ENCODE measurements around the gene KAT6B.

GRCh38 chr10:75034131-75034512, 207.7 kb downstream of the KAT6B start:
- TF ChIP-seq POLR2A (IDR thresholded peaks at IDR 0.05) (no peak), CTCF (IDR thresholded peaks at IDR 0.05) (no peak)

Data from stomach (tissue), 4 donors.